ENCODE results near the gene RAB19. TPM values are rescaled to one million over a fixed set of nuclear protein-coding genes. Genes with fewer than 3 reads are reported as not detected.

The RAB19 gene
- total and polyA plus RNA-seq, 9 of the 15 experiments (the other 6 are each of a cell fraction or from before 2014, with no cell fraction given): not detected

DNA sequence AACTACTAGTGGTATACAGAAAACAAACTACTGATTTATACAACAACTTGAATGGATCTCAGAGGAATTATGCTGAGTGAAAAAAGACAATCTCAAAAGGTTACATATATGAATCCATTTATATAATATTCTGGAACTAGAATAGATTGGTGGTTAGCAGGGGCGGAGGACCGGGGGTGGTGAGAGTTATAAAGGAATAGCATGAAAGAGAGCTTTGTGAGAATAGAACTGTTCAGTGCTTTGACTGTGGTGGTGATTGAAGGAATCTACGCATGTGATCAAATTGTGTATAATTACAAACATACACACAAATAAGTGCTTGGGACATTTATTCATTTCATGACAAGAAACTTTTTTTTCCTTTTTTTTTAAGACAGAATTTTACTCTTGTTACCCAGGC, 19.6 kb downstream of the RAB19 start:
- no peak for DNase-seq (ENCODE audit: extremely low read depth in 1 of 4, low spot score in 3 of 4)
- 19% methylated on average over 3 of the region's 3 CpGs for WGBS (ENCODE audit: insufficient coverage, low coverage, missing lambda C conversion rate)
- Histone ChIP-seq H4K20me1 (replicated peaks; ENCODE audit: control insufficient read depth, insufficient read depth, low read length) (no peaks in the 10 kb centered on the region), H3K9me1 (ENCODE audit: control insufficient read depth, insufficient read depth, low read length) (no peaks in the 10 kb centered on the region), H3K27me3 (ENCODE audit: control insufficient read depth in 2 of 2, insufficient read depth in 2 of 2, low read length in 2 of 2) (peaks cover 26 to 69% of the 10 kb centered on the region in 2 experiments), H3K9me3 (replicated peaks; ENCODE audit: control insufficient read depth, insufficient read depth, low read depth, low read length) (no peaks in the 10 kb centered on the region), H3K4me1 (replicated peaks in 1 of 2; ENCODE audit: control insufficient read depth in 2 of 2, insufficient read depth in 2 of 2, low read length in 2 of 2) (peaks cover 0 to 2% of the 10 kb centered on the region in 2 experiments; a peak in 1 of 5 replicates), H2AFZ (ENCODE audit: low read depth, low read length) (no peak overlapping the region), H3K4me2 (ENCODE audit: insufficient read depth, low read length) (no peak overlapping the region), H3K36me3 (ENCODE audit: control insufficient read depth, insufficient read depth, low read length) (no peaks in the 10 kb centered on the region), H3K27ac (ENCODE audit: extremely low read depth, low read depth, low read length) (no peak overlapping the region), H3K9ac (ENCODE audit: insufficient read depth in 1 of 2, low read depth in 2 of 2, low read length in 2 of 2) (no peak overlapping the region), H3K4me3 (no peak overlapping the region), H3K79me2 (ENCODE audit: control insufficient read depth, insufficient read depth, low read length) (no peaks in the 10 kb centered on the region)
- TF ChIP-seq, protein P1, sequence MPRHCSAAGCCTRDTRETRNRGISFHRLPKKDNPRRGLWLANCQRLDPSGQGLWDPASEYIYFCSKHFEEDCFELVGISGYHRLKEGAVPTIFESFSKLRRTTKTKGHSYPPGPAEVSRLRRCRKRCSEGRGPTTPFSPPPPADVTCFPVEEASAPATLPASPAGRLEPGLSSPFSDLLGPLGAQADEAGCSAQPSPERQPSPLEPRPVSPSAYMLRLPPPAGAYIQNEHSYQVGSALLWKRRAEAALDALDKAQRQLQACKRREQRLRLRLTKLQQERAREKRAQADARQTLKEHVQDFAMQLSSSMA (CRISPR knock-in tag; IDR thresholded peaks at IDR 0.05): no peak
- TF ChIP-seq, protein P2, sequence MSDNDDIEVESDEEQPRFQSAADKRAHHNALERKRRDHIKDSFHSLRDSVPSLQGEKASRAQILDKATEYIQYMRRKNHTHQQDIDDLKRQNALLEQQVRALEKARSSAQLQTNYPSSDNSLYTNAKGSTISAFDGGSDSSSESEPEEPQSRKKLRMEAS (CRISPR knock-in tag; IDR thresholded peaks at IDR 0.05): no peak
- TF ChIP-seq, protein P3, sequence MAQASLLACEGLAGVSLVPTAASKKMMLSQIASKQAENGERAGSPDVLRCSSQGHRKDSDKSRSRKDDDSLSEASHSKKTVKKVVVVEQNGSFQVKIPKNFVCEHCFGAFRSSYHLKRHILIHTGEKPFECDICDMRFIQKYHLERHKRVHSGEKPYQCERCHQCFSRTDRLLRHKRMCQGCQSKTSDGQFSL (CRISPR knock-in tag; IDR thresholded peaks at IDR 0.05): no peak
- TF ChIP-seq, protein P3 (tag; IDR thresholded peaks at IDR 0.05): no peak
- TF ChIP-seq ZNF239 (CRISPR knock-in tag; IDR thresholded peaks at IDR 0.05) (no peak), POLR2AphosphoS5 (IDR thresholded peaks at IDR 0.05; ENCODE audit: control insufficient read depth, insufficient read depth, low read depth, low read length) (no peak), NR4A1 (CRISPR knock-in tag; IDR thresholded peaks at IDR 0.05) (no peak), NR4A1 (tag; IDR thresholded peaks at IDR 0.05) (no peak), GATAD2B (IDR thresholded peaks at IDR 0.05; ENCODE audit: borderline replicate concordance) (no peak), ZNF174 (CRISPR knock-in tag; IDR thresholded peaks at IDR 0.05) (no peak), ZNF24 (IDR thresholded peaks at IDR 0.05) (no peak), NCOA1 (IDR thresholded peaks at IDR 0.05; ENCODE audit: low read depth) (no peak), NFATC3 (IDR thresholded peaks at IDR 0.05) (no peak), MIER1 (IDR thresholded peaks at IDR 0.05; ENCODE audit: low read depth) (no peak), MYC (IDR thresholded peaks at IDR 0.05; ENCODE audit: low read depth, low read length) (no peak), MYC (CRISPR knock-in tag; IDR thresholded peaks at IDR 0.05; ENCODE audit: borderline replicate concordance, low read depth) (no peak), HDAC1 (IDR thresholded peaks at IDR 0.05) (no peak)
- TF ChIP-seq, protein P4, sequence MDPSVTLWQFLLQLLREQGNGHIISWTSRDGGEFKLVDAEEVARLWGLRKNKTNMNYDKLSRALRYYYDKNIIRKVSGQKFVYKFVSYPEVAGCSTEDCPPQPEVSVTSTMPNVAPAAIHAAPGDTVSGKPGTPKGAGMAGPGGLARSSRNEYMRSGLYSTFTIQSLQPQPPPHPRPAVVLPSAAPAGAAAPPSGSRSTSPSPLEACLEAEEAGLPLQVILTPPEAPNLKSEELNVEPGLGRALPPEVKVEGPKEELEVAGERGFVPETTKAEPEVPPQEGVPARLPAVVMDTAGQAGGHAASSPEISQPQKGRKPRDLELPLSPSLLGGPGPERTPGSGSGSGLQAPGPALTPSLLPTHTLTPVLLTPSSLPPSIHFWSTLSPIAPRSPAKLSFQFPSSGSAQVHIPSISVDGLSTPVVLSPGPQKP (CRISPR knock-in tag; IDR thresholded peaks at IDR 0.05): no peak
- TF ChIP-seq, protein P5, sequence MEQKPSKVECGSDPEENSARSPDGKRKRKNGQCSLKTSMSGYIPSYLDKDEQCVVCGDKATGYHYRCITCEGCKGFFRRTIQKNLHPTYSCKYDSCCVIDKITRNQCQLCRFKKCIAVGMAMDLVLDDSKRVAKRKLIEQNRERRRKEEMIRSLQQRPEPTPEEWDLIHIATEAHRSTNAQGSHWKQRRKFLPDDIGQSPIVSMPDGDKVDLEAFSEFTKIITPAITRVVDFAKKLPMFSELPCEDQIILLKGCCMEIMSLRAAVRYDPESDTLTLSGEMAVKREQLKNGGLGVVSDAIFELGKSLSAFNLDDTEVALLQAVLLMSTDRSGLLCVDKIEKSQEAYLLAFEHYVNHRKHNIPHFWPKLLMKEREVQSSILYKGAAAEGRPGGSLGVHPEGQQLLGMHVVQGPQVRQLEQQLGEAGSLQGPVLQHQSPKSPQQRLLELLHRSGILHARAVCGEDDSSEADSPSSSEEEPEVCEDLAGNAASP (IDR thresholded peaks at IDR 0.05): no peak
- ATAC-seq: no peak
- no peak for FAIRE-seq
- POLR2A ChIA-PET: interaction anchor here (0.6 kb wide), 1 partner anchor 26 kb away, joined by 3 read pairs; no protein-coding TSS in a partner anchor
- intact Hi-C loops (cut with micrococcal nuclease): no loop called here
- no TSS peak for BruUV-seq (replicated peaks)
- in situ Hi-C loops (cut with MboI): no loop called here
- CTCF ChIA-PET (ENCODE audit: low intra/inter-chr PET ratio): no interaction called here
